Measurements from ENCODE around the gene CASP7. TPM values are rescaled to one million over a fixed set of nuclear protein-coding genes. Genes with fewer than 3 reads are reported as not detected.

Gene CASP7
- total RNA-seq, 1 donor from 2014 or later, result 39.4 TPM

GRCh38 chr10:113665806-113666354 lies 13.8 kb upstream of the CASP7 start:
- DNase-seq (ENCODE audit: low read depth in 2 of 2), result no peak

GRCh38 chr10:113666682-113667252 lies 12.9 kb upstream of the CASP7 start:
- no peak for DNase-seq (ENCODE audit: low read depth in 2 of 2)

- DNase-seq (ENCODE audit: low read depth in 2 of 2), result peak; percentile 70 to 91
These were observed 739 bp downstream of the CASP7 start for GRCh38 chr10:113680190-113681111.

- peak in 1 of 2 donors; percentile 10 for DNase-seq (ENCODE audit: low read depth in 2 of 2)
These were observed 2.1 kb downstream of the CASP7 start for GRCh38 chr10:113681533-113682470.

- DNase-seq (ENCODE audit: low read depth in 2 of 2), result no peak
These were observed 3.6 kb downstream of the CASP7 start for GRCh38 chr10:113683300-113683699.

- no peak for DNase-seq (ENCODE audit: low read depth in 2 of 2)
These were observed 6.3 kb downstream of the CASP7 start for GRCh38 chr10:113686028-113686427.

GRCh38 chr10:113687037-113687436 lies 7.3 kb downstream of the CASP7 start:
- DNase-seq (ENCODE audit: low read depth in 2 of 2), result no peak

- DNase-seq (ENCODE audit: low read depth in 2 of 2), result no peak
These were observed 9.3 kb downstream of the CASP7 start for GRCh38 chr10:113689057-113689456.

- no peak for DNase-seq (ENCODE audit: low read depth in 2 of 2)
These were observed 9.9 kb downstream of the CASP7 start for GRCh38 chr10:113689574-113689973.

- no peak for DNase-seq (ENCODE audit: low read depth in 2 of 2)
These were observed 11.0 kb downstream of the CASP7 start for GRCh38 chr10:113690749-113691148.

GRCh38 chr10:113691381-113691780 lies 11.7 kb downstream of the CASP7 start:
- no peak for DNase-seq (ENCODE audit: low read depth in 2 of 2)

- DNase-seq (ENCODE audit: low read depth in 2 of 2), result no peak
These were observed 12.6 kb downstream of the CASP7 start for GRCh38 chr10:113692271-113692670.

- DNase-seq (ENCODE audit: low read depth in 2 of 2), result no peak
These were observed 13.6 kb downstream of the CASP7 start for GRCh38 chr10:113693348-113693747.

- no peak for DNase-seq (ENCODE audit: low read depth in 2 of 2)
These were observed 16.0 kb downstream of the CASP7 start for GRCh38 chr10:113695691-113696090.

GRCh38 chr10:113697595-113697994 lies 17.9 kb downstream of the CASP7 start:
- no peak for DNase-seq (ENCODE audit: low read depth in 2 of 2)

- DNase-seq (ENCODE audit: low read depth in 2 of 2), result peak; percentile 59 to 63
These were observed 25.1 kb downstream of the CASP7 start for GRCh38 chr10:113704637-113705343.

- DNase-seq (ENCODE audit: low read depth in 2 of 2), result no peak
These were observed 25.6 kb downstream of the CASP7 start for GRCh38 chr10:113705344-113705652.

- peak in 1 of 2 donors; percentile 20 for DNase-seq (ENCODE audit: low read depth in 2 of 2)
These were observed 26.9 kb downstream of the CASP7 start for GRCh38 chr10:113706623-113707022.

GRCh38 chr10:113708640-113709039 lies 28.9 kb downstream of the CASP7 start:
- no peak for DNase-seq (ENCODE audit: low read depth in 2 of 2)

- peak; percentile 12 to 59 for DNase-seq (ENCODE audit: low read depth in 2 of 2)
These were observed 29.6 kb downstream of the CASP7 start for GRCh38 chr10:113709221-113709838.

- no peak for DNase-seq (ENCODE audit: low read depth in 2 of 2)
These were observed 31.4 kb downstream of the CASP7 start for GRCh38 chr10:113711142-113711541.

Measured in dermis microvascular lymphatic vessel endothelial cell (primary cell).